Measurements from ENCODE around the gene HERC3.

The HERC3 gene

GRCh38 chr4:88698519-88698918 lies 106.2 kb downstream of the HERC3 start:
- WGBS, result 93% methylated on average over 7 of the region's 7 CpGs
- H3K36me3 ChIP-seq (ENCODE audit: insufficient read depth, low read length), result no peaks in the 10 kb centered on the region
- H3K4me3 ChIP-seq (ENCODE audit: low read length), result no peak overlapping the region
- no peaks in the 10 kb centered on the region for H3K4me1 ChIP-seq (ENCODE audit: insufficient read depth, low read length)
- no peak overlapping the region for H3K9ac ChIP-seq (ENCODE audit: low read depth, low read length)
- peaks cover 6% of the 10 kb centered on the region; the same call in 1 of the 2 replicates for H3K27me3 ChIP-seq (ENCODE audit: insufficient read depth, low read length)
- H3K27ac ChIP-seq (ENCODE audit: low read depth, low read length), result no peak overlapping the region
- no peaks in the 10 kb centered on the region for H3K9me3 ChIP-seq (ENCODE audit: insufficient read depth, low read depth, low read length)

GRCh38 chr4:88702782-88703181 lies 110.5 kb downstream of the HERC3 start:
- Histone ChIP-seq H3K4me3 (ENCODE audit: low read length) (no peak overlapping the region), H3K4me1 (ENCODE audit: insufficient read depth, low read length) (no peaks in the 10 kb centered on the region), H3K27me3 (ENCODE audit: insufficient read depth, low read length) (0 out of 2 replicates have a peak, but pooled peaks cover 3% of the 10 kb centered on the region), H3K9ac (ENCODE audit: low read depth, low read length) (no peak overlapping the region), H3K27ac (ENCODE audit: low read depth, low read length) (no peak overlapping the region), H3K9me3 (ENCODE audit: insufficient read depth, low read depth, low read length) (no peaks in the 10 kb centered on the region), H3K36me3 (ENCODE audit: insufficient read depth, low read length) (no peaks in the 10 kb centered on the region)
- WGBS, result 90% methylated on average over 2 of the region's 2 CpGs

- Histone ChIP-seq H3K36me3 (ENCODE audit: insufficient read depth, low read length) (no peaks in the 10 kb centered on the region), H3K9ac (ENCODE audit: low read depth, low read length) (no peak overlapping the region), H3K9me3 (ENCODE audit: insufficient read depth, low read depth, low read length) (no peaks in the 10 kb centered on the region), H3K27ac (ENCODE audit: low read depth, low read length) (no peak overlapping the region), H3K4me1 (ENCODE audit: insufficient read depth, low read length) (no peaks in the 10 kb centered on the region), H3K4me3 (ENCODE audit: low read length) (no peak overlapping the region), H3K27me3 (ENCODE audit: insufficient read depth, low read length) (no peaks in the 10 kb centered on the region)
Measured at GRCh38 chr4:88705223-88705622, 112.9 kb downstream of the HERC3 start.

DNA sequence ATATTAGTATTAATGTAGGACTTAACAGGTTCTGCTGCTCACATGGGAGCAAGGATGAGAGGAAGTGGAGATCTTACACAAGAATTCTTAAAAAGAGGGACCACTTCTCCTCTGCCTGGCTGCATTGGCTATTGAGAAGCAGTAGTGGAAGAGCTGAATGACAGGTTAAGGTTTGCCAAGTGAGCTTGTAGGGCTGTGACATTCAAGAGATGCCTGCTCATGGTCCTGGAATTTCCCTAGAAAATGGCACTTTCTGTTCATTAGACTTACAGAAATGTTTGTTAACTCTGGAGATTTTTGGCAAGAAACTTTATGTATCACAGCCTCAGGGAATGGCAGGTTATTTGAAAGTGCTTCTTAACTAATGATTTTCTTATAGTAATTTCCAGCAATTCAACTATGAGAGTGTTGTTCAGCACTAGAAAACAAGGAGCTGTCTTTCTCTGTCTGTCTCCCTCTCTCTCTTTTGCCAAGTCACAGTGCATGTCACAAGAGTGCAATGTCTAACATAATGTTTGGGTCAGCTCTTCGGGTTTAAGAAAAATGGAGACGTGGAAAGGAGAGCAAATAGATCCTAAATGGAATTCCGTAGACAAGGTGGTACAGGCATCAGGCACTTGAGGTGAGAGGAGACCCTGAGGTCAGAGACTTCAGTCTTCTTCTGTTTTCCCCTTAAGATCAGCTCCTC lies 113.7 kb downstream of the HERC3 start:
- no peak overlapping the region for H3K27ac ChIP-seq (ENCODE audit: low read depth, low read length)
- 84% methylated on average over 3 of the region's 3 CpGs for WGBS
- no peaks in the 10 kb centered on the region for H3K27me3 ChIP-seq (ENCODE audit: insufficient read depth, low read length)
- H3K36me3 ChIP-seq (ENCODE audit: insufficient read depth, low read length), result no peaks in the 10 kb centered on the region
- no peaks in the 10 kb centered on the region for H3K4me1 ChIP-seq (ENCODE audit: insufficient read depth, low read length)
- H3K9me3 ChIP-seq (ENCODE audit: insufficient read depth, low read depth, low read length), result no peaks in the 10 kb centered on the region
- H3K4me3 ChIP-seq (ENCODE audit: low read length), result no peak overlapping the region
- no peak overlapping the region for H3K9ac ChIP-seq (ENCODE audit: low read depth, low read length)

GRCh38 chr4:88706574-88706973 lies 114.3 kb downstream of the HERC3 start:
- Histone ChIP-seq H3K9ac (ENCODE audit: low read depth, low read length) (no peak overlapping the region), H3K4me1 (ENCODE audit: insufficient read depth, low read length) (no peaks in the 10 kb centered on the region), H3K36me3 (ENCODE audit: insufficient read depth, low read length) (no peaks in the 10 kb centered on the region), H3K4me3 (ENCODE audit: low read length) (no peak overlapping the region), H3K27me3 (ENCODE audit: insufficient read depth, low read length) (no peaks in the 10 kb centered on the region), H3K9me3 (ENCODE audit: insufficient read depth, low read depth, low read length) (no peaks in the 10 kb centered on the region), H3K27ac (ENCODE audit: low read depth, low read length) (no peak overlapping the region)
- 81% methylated on average over 9 of the region's 9 CpGs for WGBS

GRCh38 chr4:88709989-88710388 lies 117.7 kb downstream of the HERC3 start:
- Histone ChIP-seq H3K9me3 (ENCODE audit: insufficient read depth, low read depth, low read length) (no peaks in the 10 kb centered on the region), H3K36me3 (ENCODE audit: insufficient read depth, low read length) (no peaks in the 10 kb centered on the region), H3K4me3 (ENCODE audit: low read length) (no peak overlapping the region), H3K27me3 (ENCODE audit: insufficient read depth, low read length) (no peaks in the 10 kb centered on the region), H3K4me1 (ENCODE audit: insufficient read depth, low read length) (no peaks in the 10 kb centered on the region), H3K27ac (ENCODE audit: low read depth, low read length) (no peak overlapping the region), H3K9ac (ENCODE audit: low read depth, low read length) (no peak overlapping the region)
- no CpG with 5 or more reads among the region's 1 CpG for WGBS

DNA sequence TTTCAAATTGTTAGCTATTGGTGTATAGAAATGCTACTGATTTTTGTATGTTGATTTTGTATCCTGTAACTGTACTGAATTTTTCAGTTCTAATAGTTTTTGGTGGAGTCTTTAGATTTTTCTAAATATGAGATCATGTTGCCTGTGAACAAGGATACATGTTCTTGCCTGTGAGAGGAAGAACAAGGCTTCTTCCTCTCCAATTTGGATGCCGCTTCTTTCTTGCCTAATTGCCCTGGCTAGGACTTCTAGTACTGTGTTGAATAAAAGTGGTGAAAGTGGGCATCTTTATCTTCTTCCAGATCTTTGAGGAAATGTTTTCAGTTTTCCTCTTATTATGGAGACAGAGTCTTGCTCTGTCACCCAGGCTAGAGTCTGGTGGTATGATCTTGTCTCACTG lies 121.5 kb downstream of the HERC3 start:
- WGBS, result 93% methylated on average over 1 of the region's 1 CpG
- peaks cover 19% of the 10 kb centered on the region for H3K9me3 ChIP-seq (ENCODE audit: insufficient read depth, low read depth, low read length)
- H3K4me1 ChIP-seq (ENCODE audit: insufficient read depth, low read length), result no peaks in the 10 kb centered on the region
- no peaks in the 10 kb centered on the region for H3K27me3 ChIP-seq (ENCODE audit: insufficient read depth, low read length)
- H3K9ac ChIP-seq (ENCODE audit: low read depth, low read length), result no peak overlapping the region
- no peak overlapping the region for H3K4me3 ChIP-seq (ENCODE audit: low read length)
- H3K27ac ChIP-seq (ENCODE audit: low read depth, low read length), result no peak overlapping the region
- peaks cover 2% of the 10 kb centered on the region; the same call in 1 of the 2 replicates for H3K36me3 ChIP-seq (ENCODE audit: insufficient read depth, low read length)

GRCh38 chr4:88718098-88718497 lies 125.8 kb downstream of the HERC3 start:
- Histone ChIP-seq H3K4me1 (ENCODE audit: insufficient read depth, low read length) (no peaks in the 10 kb centered on the region), H3K9me3 (ENCODE audit: insufficient read depth, low read depth, low read length) (peaks cover 19% of the 10 kb centered on the region), H3K27me3 (ENCODE audit: insufficient read depth, low read length) (no peaks in the 10 kb centered on the region), H3K36me3 (ENCODE audit: insufficient read depth, low read length) (peaks cover 6% of the 10 kb centered on the region; the same call in 1 of the 2 replicates), H3K4me3 (ENCODE audit: low read length) (no peak overlapping the region), H3K27ac (ENCODE audit: low read depth, low read length) (no peak overlapping the region), H3K9ac (ENCODE audit: low read depth, low read length) (no peak overlapping the region)
- 93% methylated on average over 4 of the region's 5 CpGs for WGBS

DNA sequence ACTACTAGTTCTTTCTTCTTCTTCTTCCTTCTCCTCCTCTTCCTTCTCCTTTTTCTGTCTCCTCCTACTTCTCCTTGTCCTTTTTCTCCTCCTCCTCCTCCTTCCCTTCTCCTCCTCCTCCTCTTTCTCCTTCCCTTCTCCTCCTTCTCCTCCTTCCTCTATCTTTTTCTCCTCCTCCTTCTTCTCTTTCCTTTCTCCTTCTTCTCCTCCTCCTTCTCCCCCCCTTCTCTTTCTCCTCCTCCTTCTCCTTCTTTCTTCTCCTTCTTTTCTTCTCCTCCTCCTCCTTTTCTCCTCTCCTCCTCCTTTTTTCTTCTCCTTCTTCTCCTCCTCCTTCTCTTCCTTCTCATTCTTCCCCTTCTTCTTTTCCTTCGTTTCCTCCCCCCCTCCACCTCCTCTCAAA lies 127.1 kb downstream of the HERC3 start:
- no peak overlapping the region for H3K9ac ChIP-seq (ENCODE audit: low read depth, low read length)
- peaks cover 7% of the 10 kb centered on the region; the same call in 1 of the 2 replicates for H3K36me3 ChIP-seq (ENCODE audit: insufficient read depth, low read length)
- WGBS, result 93% methylated on average over 1 of the region's 1 CpG

DNA sequence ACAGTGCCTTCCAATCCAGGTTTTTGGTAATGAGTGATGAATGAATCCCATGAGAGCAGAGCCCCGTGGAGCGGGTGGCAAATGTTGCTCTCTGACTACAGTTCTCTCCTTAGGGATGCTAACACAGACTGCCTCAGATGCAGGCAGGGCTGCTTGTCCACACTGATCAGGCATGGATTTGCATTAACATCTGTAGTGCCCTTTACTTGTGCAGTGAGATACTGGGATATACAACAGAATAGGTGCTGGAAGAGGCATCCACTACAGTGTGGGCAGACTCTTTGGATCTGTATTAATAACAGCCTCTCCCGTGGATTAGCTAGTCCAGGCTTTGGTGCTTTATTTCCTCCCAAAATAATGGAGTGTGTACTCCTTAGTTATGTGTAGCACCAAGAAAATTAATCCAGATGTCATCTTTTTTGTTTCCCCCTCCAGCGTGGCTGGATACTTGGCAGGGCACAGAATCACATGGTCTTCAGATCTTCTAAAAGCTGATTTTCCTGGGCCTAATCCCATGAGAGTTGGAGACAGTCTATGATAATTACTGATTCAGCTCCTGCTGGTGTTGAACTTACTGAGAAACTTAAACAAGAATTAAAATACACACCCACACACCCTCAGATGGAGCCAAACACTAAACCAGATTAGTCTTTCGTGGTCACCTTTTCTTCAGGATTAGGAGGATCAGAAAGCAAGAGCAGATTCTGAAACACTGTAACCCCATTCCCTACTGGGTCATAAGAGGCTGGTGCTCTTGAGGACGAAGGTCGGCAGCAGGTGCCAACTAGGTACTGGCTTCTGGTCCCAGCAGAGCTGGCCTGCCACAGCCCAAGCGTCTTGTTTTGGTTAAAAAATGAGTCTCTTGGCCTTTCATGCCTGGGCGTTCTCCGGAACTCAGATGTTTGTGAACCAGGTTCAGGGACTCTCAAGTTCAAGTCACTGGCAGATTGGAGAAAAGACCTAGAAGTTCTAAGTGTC lies 128.5 kb downstream of the HERC3 start:
- H3K9ac ChIP-seq (ENCODE audit: low read depth, low read length), result no peak overlapping the region
- 0 out of 2 replicates have a peak, but pooled peaks cover 7% of the 10 kb centered on the region for H3K4me1 ChIP-seq (ENCODE audit: insufficient read depth, low read length)
- no peaks in the 10 kb centered on the region for H3K27me3 ChIP-seq (ENCODE audit: insufficient read depth, low read length)
- H3K4me3 ChIP-seq (ENCODE audit: low read length), result no peak overlapping the region
- H3K27ac ChIP-seq (ENCODE audit: low read depth, low read length), result no peak overlapping the region
- peaks cover 19% of the 10 kb centered on the region for H3K9me3 ChIP-seq (ENCODE audit: insufficient read depth, low read depth, low read length)
- WGBS, result 96% methylated on average over 10 of the region's 10 CpGs
- H3K36me3 ChIP-seq (ENCODE audit: insufficient read depth, low read length), result peaks cover 7% of the 10 kb centered on the region

More for the DNA sequence above, 127.1 kb downstream of the HERC3 start:
- peaks cover 19% of the 10 kb centered on the region for H3K9me3 ChIP-seq (ENCODE audit: insufficient read depth, low read depth, low read length)
- H3K27ac ChIP-seq (ENCODE audit: low read depth, low read length), result no peak overlapping the region
- H3K27me3 ChIP-seq (ENCODE audit: insufficient read depth, low read length), result no peaks in the 10 kb centered on the region
- no peak overlapping the region for H3K4me3 ChIP-seq (ENCODE audit: low read length)
- H3K4me1 ChIP-seq (ENCODE audit: insufficient read depth, low read length), result no peaks in the 10 kb centered on the region

DNA sequence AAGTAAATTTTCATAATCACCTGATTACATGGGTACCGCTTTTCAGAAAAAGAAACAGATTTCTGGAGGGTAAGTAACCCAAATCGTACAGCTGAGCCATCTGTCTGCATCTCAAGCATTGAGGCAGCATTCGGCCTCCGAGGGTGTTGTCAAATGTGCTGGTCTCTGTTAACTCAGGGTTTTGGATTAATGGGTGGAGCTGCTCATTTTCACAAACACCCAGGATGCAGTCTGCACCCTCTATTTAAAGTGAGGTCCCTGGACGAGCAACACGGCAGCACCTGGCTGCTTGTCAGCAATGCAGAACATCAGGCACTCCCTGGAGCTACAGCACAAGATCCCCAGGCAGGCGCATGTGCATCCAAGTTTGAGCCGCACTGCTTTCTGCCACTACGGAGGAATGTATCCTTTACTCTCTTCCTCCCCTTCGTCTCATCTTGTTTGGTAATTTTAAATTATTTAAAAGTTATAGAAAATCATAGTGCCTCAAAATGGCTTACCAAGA lies 130.0 kb downstream of the HERC3 start:
- WGBS, result 92% methylated on average over 9 of the region's 10 CpGs
- Histone ChIP-seq H3K27me3 (ENCODE audit: insufficient read depth, low read length) (no peaks in the 10 kb centered on the region), H3K9me3 (ENCODE audit: insufficient read depth, low read depth, low read length) (peaks cover 9% of the 10 kb centered on the region; the same call in 1 of the 2 replicates), H3K4me3 (ENCODE audit: low read length) (no peak overlapping the region), H3K4me1 (ENCODE audit: insufficient read depth, low read length) (0 out of 2 replicates have a peak, but pooled peaks cover 10% of the 10 kb centered on the region), H3K9ac (ENCODE audit: low read depth, low read length) (no peak overlapping the region), H3K36me3 (ENCODE audit: insufficient read depth, low read length) (peaks cover 15% of the 10 kb centered on the region), H3K27ac (ENCODE audit: low read depth, low read length) (no peak overlapping the region)
